HCT116 (cell line): ENCODE results near the gene ROR2. TPM values are rescaled to one million over a fixed set of nuclear protein-coding genes. Genes with fewer than 3 reads are reported as not detected.

Source experiments
- ATAC-seq: fragments of 200-7000 bp; cut with Tn5 transposase; 2 replicates; pipeline ENCODE4 v1.9.1; 2020; ENCODE audit warnings: mild to moderate bottlenecking, moderate library complexity
- BruUV-seq: library from RNA; stranded (reverse); fragments of 400-500 nt; replicated peaks from 2 replicates; lab custom pipeline; 2021; lab: Mats Ljungman, UMichigan
- CTCF ChIA-PET: fragments of 300-600 bp; sonication (Branson Sonifier 250); formaldehyde crosslinking; loops from one replicate; lab custom pipeline; 2021; ENCODE audit warnings: antibody characterized with exemption; lab: Charles Lee
- POLR2A ChIA-PET: fragments of 300-600, 350-600 bp; sonication (Branson Sonifier 250); formaldehyde crosslinking; loops from one replicate; lab custom pipeline; 2021; ENCODE audit warnings: antibody characterized with exemption; lab: Charles Lee
- RAD21 ChIA-PET, 2 experiments: fragments of 300-600 bp; sonication (Branson Sonifier 250); formaldehyde crosslinking; loops; one replicate each; lab custom pipeline; 2023; ENCODE audit warnings: low total read pairs in 2 of 2; ENCODE audit not compliant: uncharacterized antibody in 2 of 2, unreplicated experiment in 2 of 2, low non-redundant PET in 1 of 2; lab: Charles Lee
- DNase-seq: peaks from one replicate; pipeline ENCODE4 v3.0.0-alpha.2; 2010; ENCODE audit warnings: low read depth, low spot score
- H2AFZ ChIP-seq: fragments of 200-600 bp; shearing (Covaris generic), sonication (generic); 2 replicates; pipeline ENCODE4 v1.6.1; 2017; ENCODE audit warnings: low read depth, mixed run types, mixed read lengths, antibody characterized with exemption, low read length; ENCODE audit not compliant: poor library complexity, severe bottlenecking
- H3K27ac ChIP-seq: 2 replicates; pipeline ENCODE4 v1.5.1; 2012; ENCODE audit warnings: low read depth, low read length
- H3K27me3 ChIP-seq: fragments of 200-600 bp; sonication (generic); 2 replicates; pipeline ENCODE4 v1.6.1; 2016; ENCODE audit warnings: mixed run types, low read length, mixed read lengths; ENCODE audit not compliant: insufficient read depth
- H3K36me3 ChIP-seq, 2 experiments: fragments of 200-500 bp in 1 of 2; fragments of 200-600 bp in 1 of 2; sonication (Bioruptor generic) in 1 of 2; sonication (generic) in 1 of 2; 2 replicates each; pipeline versions ENCODE4 v1.5.1 to v1.6.1; 2014 to 2016; ENCODE audit warnings: low read length in 2 of 2, inconsistent platforms in 1 of 2, mixed read lengths in 1 of 2, mixed run types in 1 of 2; ENCODE audit not compliant: insufficient read depth in 2 of 2, control insufficient read depth in 1 of 2
- H3K4me1 ChIP-seq, 2 experiments: fragments of 200-600 bp in 1 of 2; sonication (generic) in 1 of 2; 2 replicates each; pipeline versions ENCODE4 v1.5.1 to v1.6.1; 2012 to 2017; ENCODE audit warnings: low read length in 2 of 2, inconsistent platforms in 1 of 2, mild to moderate bottlenecking in 1 of 2, mixed read lengths in 1 of 2, mixed run types in 1 of 2, moderate library complexity in 1 of 2; ENCODE audit not compliant: insufficient read depth in 2 of 2, control insufficient read depth in 1 of 2
- H3K4me2 ChIP-seq: fragments of 200-600 bp; sonication (generic); 2 replicates; pipeline ENCODE4 v1.6.1; 2017; ENCODE audit warnings: mixed run types, low read length, mixed read lengths
- H3K4me3 ChIP-seq, 2 experiments: fragments of 200-600 bp in 1 of 2; sonication (generic) in 1 of 2; replicated peaks in 1 of 2; 2 replicates each; pipeline ENCODE4 v1.5.1; 2011 to 2016; ENCODE audit warnings: low read length in 2 of 2, control low read depth in 1 of 2, low read depth in 1 of 2, mild to moderate bottlenecking in 1 of 2, mixed read lengths in 1 of 2, mixed run types in 1 of 2
- H3K79me2 ChIP-seq: fragments of 200-600 bp; sonication (generic); 2 replicates; pipeline ENCODE4 v1.6.1; 2017; ENCODE audit warnings: mild to moderate bottlenecking, mixed run types, low read length, moderate library complexity, mixed read lengths; ENCODE audit not compliant: insufficient read depth
- H3K9ac ChIP-seq: fragments of 200-600 bp; sonication (generic); 2 replicates; pipeline ENCODE4 v1.6.1; 2016; ENCODE audit warnings: low read length, mixed read lengths
- H3K9me2 ChIP-seq: fragments of 200-600 bp; sonication (generic), shearing (Covaris generic); 2 replicates; pipeline ENCODE4 v1.6.1; 2017; ENCODE audit warnings: mixed run types, mild to moderate bottlenecking, moderate library complexity; ENCODE audit not compliant: insufficient read depth
- H3K9me3 ChIP-seq, 2 experiments: fragments of 200-500 bp in 1 of 2; fragments of 200-600 bp in 1 of 2; sonication (Bioruptor generic) in 1 of 2; sonication (generic) in 1 of 2; 2 replicates each; pipeline ENCODE4 v1.6.1; 2014 to 2017; ENCODE audit warnings: low read length in 2 of 2, mixed read lengths in 2 of 2, inconsistent platforms in 1 of 2, low read depth in 1 of 2, mild to moderate bottlenecking in 1 of 2, mixed run types in 1 of 2, moderate library complexity in 1 of 2; ENCODE audit not compliant: control insufficient read depth in 1 of 2, insufficient read depth in 1 of 2
- H4K20me1 ChIP-seq: fragments of 200-600 bp; sonication (generic), shearing (Covaris generic); 2 replicates; pipeline ENCODE4 v1.6.1; 2017; ENCODE audit warnings: mixed run types, mild to moderate bottlenecking, moderate library complexity; ENCODE audit not compliant: insufficient read depth
- ATF3 ChIP-seq: IDR thresholded peaks from 2 replicates; pipeline ENCODE4 v1.6.1; 2012
- CBX3 ChIP-seq: IDR thresholded peaks from 2 replicates; pipeline ENCODE4 v1.6.1; 2012; ENCODE audit warnings: low read depth
- CEBPB ChIP-seq: IDR thresholded peaks from 2 replicates; pipeline ENCODE4 v1.6.1; 2012; ENCODE audit warnings: low read depth
- EGR1 ChIP-seq: IDR thresholded peaks from 2 replicates; pipeline ENCODE4 v1.6.1; 2012; ENCODE audit warnings: low read depth
- EZH2 ChIP-seq: fragments of 200-600 bp; sonication (generic); IDR thresholded peaks from 2 replicates; pipeline ENCODE4 v1.6.1; 2017; ENCODE audit warnings: antibody characterized with exemption, mixed run types
- FOSL1 ChIP-seq: IDR thresholded peaks from 2 replicates; pipeline ENCODE4 v1.6.1; 2012; ENCODE audit warnings: low read depth
- JUND ChIP-seq: IDR thresholded peaks from 2 replicates; pipeline ENCODE4 v1.6.1; 2012
- POLR2A ChIP-seq: IDR thresholded peaks from 2 replicates; pipeline ENCODE4 v1.7.0; 2011; ENCODE audit warnings: borderline replicate concordance; ENCODE audit not compliant: insufficient read depth, insufficient read length; ENCODE audit errors: extremely low read depth
- POLR2AphosphoS5 ChIP-seq: IDR thresholded peaks from 2 replicates; pipeline ENCODE4 v1.6.1; 2011; ENCODE audit warnings: mild to moderate bottlenecking, low read depth, low read length, moderate library complexity
- RAD21 ChIP-seq: IDR thresholded peaks from 2 replicates; pipeline ENCODE4 v1.6.1; 2012; ENCODE audit warnings: low read depth, mild to moderate bottlenecking
- REST ChIP-seq: IDR thresholded peaks from 2 replicates; pipeline ENCODE4 v1.6.1; 2012; ENCODE audit warnings: low read depth
- SIN3A ChIP-seq: IDR thresholded peaks from 2 replicates; pipeline ENCODE4 v1.6.1; 2012; ENCODE audit warnings: low read depth
- SP1 ChIP-seq: IDR thresholded peaks from 2 replicates; pipeline ENCODE4 v1.6.1; 2012; ENCODE audit warnings: low read depth
- YY1 ChIP-seq: IDR thresholded peaks from 2 replicates; pipeline ENCODE4 v1.6.1; 2011; ENCODE audit warnings: low read length, low read depth, moderate library complexity, mild to moderate bottlenecking; ENCODE audit not compliant: insufficient replicate concordance; ENCODE audit errors: extremely low read depth
- ZBTB33 ChIP-seq: IDR thresholded peaks from 2 replicates; pipeline ENCODE4 v1.6.1; 2011; ENCODE audit warnings: mild to moderate bottlenecking, low read length, moderate library complexity; ENCODE audit not compliant: insufficient replicate concordance; ENCODE audit errors: extremely low read depth
- ZFX ChIP-seq: fragments of 450-650 bp; IDR thresholded peaks from 2 replicates; pipeline ENCODE4 v1.6.1; 2017
- ZNF274 ChIP-seq: fragments of 200-500 bp; sonication (Bioruptor generic); IDR thresholded peaks from 2 replicates; pipeline ENCODE4 v1.6.1; 2014; ENCODE audit warnings: mild to moderate bottlenecking, low read depth, low read length, inconsistent platforms
- intact Hi-C: fragments of 100-400 bp; cut with micrococcal nuclease; formaldehyde crosslinking; loops from 2 replicates; pipeline ENCODE4 v1.10.0; 2022
- total RNA-seq: library from RNA; stranded (reverse); gene quantifications from one replicate; pipeline ENCODE4 v1.2.1, GENCODE V29; 2021; ENCODE audit not compliant: unreplicated experiment

The ROR2 gene
- total RNA-seq, 1 experiment from 2014 or later: 15.7 TPM

- TF ChIP-seq REST (no peak), SIN3A (no peak), ZNF274 (no peak)
Measured at GRCh38 chr9:91642771-91643170, 307.3 kb downstream of the ROR2 start (continued).

GRCh38 chr9:91640428-91640827 lies 309.6 kb downstream of the ROR2 start:
- H3K9ac ChIP-seq: no peak overlapping the region
- H3K9me2 ChIP-seq: no peaks in the 10 kb centered on the region
- H3K79me2 ChIP-seq: no peaks in the 10 kb centered on the region
- H3K27me3 ChIP-seq: no peaks in the 10 kb centered on the region
- H3K9me3 ChIP-seq: no peaks in the 10 kb centered on the region
- RAD21 ChIA-PET: no interaction called here
- no peak for TF ChIP-seq ATF3
- TF ChIP-seq FOSL1: no peak
- no peak for TF ChIP-seq POLR2AphosphoS5
- no peak for TF ChIP-seq ZFX
- TF ChIP-seq EZH2: no peak
- TF ChIP-seq ZNF274: no peak
- TF ChIP-seq POLR2A: no peak
- no peak for TF ChIP-seq REST
- TF ChIP-seq YY1: no peak
- no peak for TF ChIP-seq RAD21
- TF ChIP-seq ZBTB33: no peak
- TF ChIP-seq SP1: no peak
- TF ChIP-seq JUND: no peak
- TF ChIP-seq CBX3: no peak
- TF ChIP-seq EGR1: no peak
- TF ChIP-seq CEBPB: no peak
- TF ChIP-seq, all 23 proteins: peak for 0
- no peak overlapping the region for H3K4me3 ChIP-seq
- H3K27ac ChIP-seq: no peak overlapping the region
- H3K4me1 ChIP-seq: no peaks in the 10 kb centered on the region
- ChIA-PET POLR2A (no interaction called here), CTCF (no interaction called here)
- intact Hi-C loops: no loop called here
- BruUV-seq: no TSS peak
- ATAC-seq: no peak
- H3K4me2 ChIP-seq: no peak overlapping the region
- H3K36me3 ChIP-seq: no peaks in the 10 kb centered on the region
- DNase-seq: no peak
- H2AFZ ChIP-seq: no peak overlapping the region
- H4K20me1 ChIP-seq: no peaks in the 10 kb centered on the region
